Activated effector memory CD4-positive, alpha-beta T cell treated with Interleukin-2 at 50 U/mL for 16 hours (primary cell): ENCODE results near the gene CBX4.

Experiments used
- DNase-seq: peaks from one replicate; pipeline ENCODE4 v3.0.0-alpha.2; 2020

CBX4 gene

GRCh38 chr17:79785900-79786810 is 53.1 kb downstream of the CBX4 start:
- DNase-seq = no peak

GRCh38 chr17:79785017-79785899 is 54.0 kb downstream of the CBX4 start:
- DNase-seq = no peak

- no peak for DNase-seq
These were observed 54.8 kb downstream of the CBX4 start for GRCh38 chr17:79784353-79785016.

- no peak for DNase-seq
These were observed 55.3 kb downstream of the CBX4 start for GRCh38 chr17:79783891-79784290.
